ENCODE measurements around the gene CHCHD2.

GRCh38 chr7:56081626-56082340 lies 24.5 kb downstream of the CHCHD2 start:
- TF ChIP-seq, protein P1, sequence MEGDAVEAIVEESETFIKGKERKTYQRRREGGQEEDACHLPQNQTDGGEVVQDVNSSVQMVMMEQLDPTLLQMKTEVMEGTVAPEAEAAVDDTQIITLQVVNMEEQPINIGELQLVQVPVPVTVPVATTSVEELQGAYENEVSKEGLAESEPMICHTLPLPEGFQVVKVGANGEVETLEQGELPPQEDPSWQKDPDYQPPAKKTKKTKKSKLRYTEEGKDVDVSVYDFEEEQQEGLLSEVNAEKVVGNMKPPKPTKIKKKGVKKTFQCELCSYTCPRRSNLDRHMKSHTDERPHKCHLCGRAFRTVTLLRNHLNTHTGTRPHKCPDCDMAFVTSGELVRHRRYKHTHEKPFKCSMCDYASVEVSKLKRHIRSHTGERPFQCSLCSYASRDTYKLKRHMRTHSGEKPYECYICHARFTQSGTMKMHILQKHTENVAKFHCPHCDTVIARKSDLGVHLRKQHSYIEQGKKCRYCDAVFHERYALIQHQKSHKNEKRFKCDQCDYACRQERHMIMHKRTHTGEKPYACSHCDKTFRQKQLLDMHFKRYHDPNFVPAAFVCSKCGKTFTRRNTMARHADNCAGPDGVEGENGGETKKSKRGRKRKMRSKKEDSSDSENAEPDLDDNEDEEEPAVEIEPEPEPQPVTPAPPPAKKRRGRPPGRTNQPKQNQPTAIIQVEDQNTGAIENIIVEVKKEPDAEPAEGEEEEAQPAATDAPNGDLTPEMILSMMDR (IDR thresholded peaks at IDR 0.05): no peak
- no peak for TF ChIP-seq POLR2A (IDR thresholded peaks at IDR 0.05)
